ENCODE results near the gene SPARC. TPM values are rescaled to one million over a fixed set of nuclear protein-coding genes. Genes with fewer than 3 reads are reported as not detected.

SPARC gene
- total RNA-seq, 1 experiment from 2014 or later: 418 TPM

- no peaks in the 10 kb centered on the region for H3K9me3 Mint-ChIP-seq
- CTCF ChIA-PET: interaction anchor here (0.6 to 3.3 kb wide), 8 partner anchors 9 to 259 kb away, joined by 3 to 23 read pairs (median 6); no protein-coding TSS in a partner anchor
- H3K27ac Mint-ChIP-seq: no peak overlapping the region
- DNase-seq (ENCODE audit: low spot score) (no peak), ATAC-seq (no peak)
- peaks cover 42% of the 10 kb centered on the region for H3K4me1 Mint-ChIP-seq
- H3K4me3 Mint-ChIP-seq: no peak overlapping the region
- peaks cover 13% of the 10 kb centered on the region for H3K36me3 Mint-ChIP-seq
- H3K27me3 Mint-ChIP-seq (ENCODE audit: low read depth): no peaks in the 10 kb centered on the region
- POLR2A ChIA-PET: interaction anchor here (0.6 to 1.5 kb wide), 2 partner anchors 88 to 260 kb away, joined by 3 to 10 read pairs; partner anchors contain the start of gene G3BP1
- TF ChIP-seq JUN (CRISPR knock-in tag; IDR thresholded peaks at IDR 0.05) (no peak), E2F4 (CRISPR knock-in tag; IDR thresholded peaks at IDR 0.05; ENCODE audit: borderline replicate concordance, low read depth) (no peak), ZNF396 (CRISPR knock-in tag; IDR thresholded peaks at IDR 0.05; ENCODE audit: borderline replicate concordance) (no peak), ZNF416 (CRISPR knock-in tag; IDR thresholded peaks at IDR 0.05) (no peak), ZNF232 (CRISPR knock-in tag; IDR thresholded peaks at IDR 0.05) (no peak), ELF4 (CRISPR knock-in tag; IDR thresholded peaks at IDR 0.05; ENCODE audit: low read depth) (no peak), CREM (CRISPR knock-in tag; IDR thresholded peaks at IDR 0.05) (no peak), PREB (CRISPR knock-in tag; IDR thresholded peaks at IDR 0.05; ENCODE audit: borderline replicate concordance) (no peak), JAZF1 (CRISPR knock-in tag; IDR thresholded peaks at IDR 0.05) (no peak), GTF2I (CRISPR knock-in tag; conservative IDR thresholded peaks at IDR 0.05) (no peak), SOX15 (CRISPR knock-in tag; IDR thresholded peaks at IDR 0.05) (no peak), FOXK1 (CRISPR knock-in tag; IDR thresholded peaks at IDR 0.05) (no peak), CTCF (IDR thresholded peaks at IDR 0.05) (no peak)
- TF ChIP-seq, protein P1, sequence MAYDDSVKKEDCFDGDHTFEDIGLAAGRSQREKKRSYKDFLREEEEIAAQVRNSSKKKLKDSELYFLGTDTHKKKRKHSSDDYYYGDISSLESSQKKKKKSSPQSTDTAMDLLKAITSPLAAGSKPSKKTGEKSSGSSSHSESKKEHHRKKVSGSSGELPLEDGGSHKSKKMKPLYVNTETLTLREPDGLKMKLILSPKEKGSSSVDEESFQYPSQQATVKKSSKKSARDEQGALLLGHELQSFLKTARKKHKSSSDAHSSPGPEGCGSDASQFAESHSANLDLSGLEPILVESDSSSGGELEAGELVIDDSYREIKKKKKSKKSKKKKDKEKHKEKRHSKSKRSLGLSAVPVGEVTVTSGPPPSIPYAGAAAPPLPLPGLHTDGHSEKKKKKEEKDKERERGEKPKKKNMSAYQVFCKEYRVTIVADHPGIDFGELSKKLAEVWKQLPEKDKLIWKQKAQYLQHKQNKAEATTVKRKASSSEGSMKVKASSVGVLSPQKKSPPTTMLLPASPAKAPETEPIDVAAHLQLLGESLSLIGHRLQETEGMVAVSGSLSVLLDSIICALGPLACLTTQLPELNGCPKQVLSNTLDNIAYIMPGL (CRISPR knock-in tag; IDR thresholded peaks at IDR 0.05): no peak
- TF ChIP-seq, protein P2, sequence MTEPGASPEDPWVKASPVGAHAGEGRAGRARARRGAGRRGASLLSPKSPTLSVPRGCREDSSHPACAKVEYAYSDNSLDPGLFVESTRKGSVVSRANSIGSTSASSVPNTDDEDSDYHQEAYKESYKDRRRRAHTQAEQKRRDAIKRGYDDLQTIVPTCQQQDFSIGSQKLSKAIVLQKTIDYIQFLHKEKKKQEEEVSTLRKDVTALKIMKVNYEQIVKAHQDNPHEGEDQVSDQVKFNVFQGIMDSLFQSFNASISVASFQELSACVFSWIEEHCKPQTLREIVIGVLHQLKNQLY (CRISPR knock-in tag; IDR thresholded peaks at IDR 0.05): no peak
- TF ChIP-seq, protein P3, sequence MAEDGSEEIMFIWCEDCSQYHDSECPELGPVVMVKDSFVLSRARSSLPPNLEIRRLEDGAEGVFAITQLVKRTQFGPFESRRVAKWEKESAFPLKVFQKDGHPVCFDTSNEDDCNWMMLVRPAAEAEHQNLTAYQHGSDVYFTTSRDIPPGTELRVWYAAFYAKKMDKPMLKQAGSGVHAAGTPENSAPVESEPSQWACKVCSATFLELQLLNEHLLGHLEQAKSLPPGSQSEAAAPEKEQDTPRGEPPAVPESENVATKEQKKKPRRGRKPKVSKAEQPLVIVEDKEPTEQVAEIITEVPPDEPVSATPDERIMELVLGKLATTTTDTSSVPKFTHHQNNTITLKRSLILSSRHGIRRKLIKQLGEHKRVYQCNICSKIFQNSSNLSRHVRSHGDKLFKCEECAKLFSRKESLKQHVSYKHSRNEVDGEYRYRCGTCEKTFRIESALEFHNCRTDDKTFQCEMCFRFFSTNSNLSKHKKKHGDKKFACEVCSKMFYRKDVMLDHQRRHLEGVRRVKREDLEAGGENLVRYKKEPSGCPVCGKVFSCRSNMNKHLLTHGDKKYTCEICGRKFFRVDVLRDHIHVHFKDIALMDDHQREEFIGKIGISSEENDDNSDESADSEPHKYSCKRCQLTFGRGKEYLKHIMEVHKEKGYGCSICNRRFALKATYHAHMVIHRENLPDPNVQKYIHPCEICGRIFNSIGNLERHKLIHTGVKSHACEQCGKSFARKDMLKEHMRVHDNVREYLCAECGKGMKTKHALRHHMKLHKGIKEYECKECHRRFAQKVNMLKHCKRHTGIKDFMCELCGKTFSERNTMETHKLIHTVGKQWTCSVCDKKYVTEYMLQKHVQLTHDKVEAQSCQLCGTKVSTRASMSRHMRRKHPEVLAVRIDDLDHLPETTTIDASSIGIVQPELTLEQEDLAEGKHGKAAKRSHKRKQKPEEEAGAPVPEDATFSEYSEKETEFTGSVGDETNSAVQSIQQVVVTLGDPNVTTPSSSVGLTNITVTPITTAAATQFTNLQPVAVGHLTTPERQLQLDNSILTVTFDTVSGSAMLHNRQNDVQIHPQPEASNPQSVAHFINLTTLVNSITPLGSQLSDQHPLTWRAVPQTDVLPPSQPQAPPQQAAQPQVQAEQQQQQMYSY (CRISPR knock-in tag; IDR thresholded peaks at IDR 0.05): no peak
- TF ChIP-seq, protein P4, sequence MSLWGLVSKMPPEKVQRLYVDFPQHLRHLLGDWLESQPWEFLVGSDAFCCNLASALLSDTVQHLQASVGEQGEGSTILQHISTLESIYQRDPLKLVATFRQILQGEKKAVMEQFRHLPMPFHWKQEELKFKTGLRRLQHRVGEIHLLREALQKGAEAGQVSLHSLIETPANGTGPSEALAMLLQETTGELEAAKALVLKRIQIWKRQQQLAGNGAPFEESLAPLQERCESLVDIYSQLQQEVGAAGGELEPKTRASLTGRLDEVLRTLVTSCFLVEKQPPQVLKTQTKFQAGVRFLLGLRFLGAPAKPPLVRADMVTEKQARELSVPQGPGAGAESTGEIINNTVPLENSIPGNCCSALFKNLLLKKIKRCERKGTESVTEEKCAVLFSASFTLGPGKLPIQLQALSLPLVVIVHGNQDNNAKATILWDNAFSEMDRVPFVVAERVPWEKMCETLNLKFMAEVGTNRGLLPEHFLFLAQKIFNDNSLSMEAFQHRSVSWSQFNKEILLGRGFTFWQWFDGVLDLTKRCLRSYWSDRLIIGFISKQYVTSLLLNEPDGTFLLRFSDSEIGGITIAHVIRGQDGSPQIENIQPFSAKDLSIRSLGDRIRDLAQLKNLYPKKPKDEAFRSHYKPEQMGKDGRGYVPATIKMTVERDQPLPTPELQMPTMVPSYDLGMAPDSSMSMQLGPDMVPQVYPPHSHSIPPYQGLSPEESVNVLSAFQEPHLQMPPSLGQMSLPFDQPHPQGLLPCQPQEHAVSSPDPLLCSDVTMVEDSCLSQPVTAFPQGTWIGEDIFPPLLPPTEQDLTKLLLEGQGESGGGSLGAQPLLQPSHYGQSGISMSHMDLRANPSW (CRISPR knock-in tag; conservative IDR thresholded peaks at IDR 0.05; ENCODE audit: low read depth): no peak
- TF ChIP-seq, protein P5, sequence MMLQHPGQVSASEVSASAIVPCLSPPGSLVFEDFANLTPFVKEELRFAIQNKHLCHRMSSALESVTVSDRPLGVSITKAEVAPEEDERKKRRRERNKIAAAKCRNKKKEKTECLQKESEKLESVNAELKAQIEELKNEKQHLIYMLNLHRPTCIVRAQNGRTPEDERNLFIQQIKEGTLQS (CRISPR knock-in tag; conservative IDR thresholded peaks at IDR 0.05): no peak
Measured at GRCh38 chr5:151683986-151684588, 2.6 kb downstream of the SPARC start.
